ENCODE measurements around the gene AMDHD1. TPM values are rescaled to one million over a fixed set of nuclear protein-coding genes. Genes with fewer than 3 reads are reported as not detected.

The AMDHD1 gene
- total and polyA plus RNA-seq, 2 of the 8 experiments (the other 6 are each of a cell fraction or from before 2014, with no cell fraction given), result 0.14 TPM; not detected in 1

- DNase-seq (ENCODE audit: low read depth in 1 of 2, low spot score in 2 of 2) (no peak), FAIRE-seq (no peak)
- H3K4me1 ChIP-seq (replicated peaks in 1 of 4; ENCODE audit: control insufficient read depth in 3 of 4, insufficient read depth in 4 of 4, low read length in 3 of 4), result peaks cover 0 to 3% (median 0%) of the 10 kb centered on the region in 4 experiments; a peak in 1 of 7 replicates
- no peaks in the 10 kb centered on the region for H3K79me1 ChIP-seq (ENCODE audit: low read depth, low read length)
- no peak overlapping the region for H3K23ac ChIP-seq (ENCODE audit: insufficient read length)
- H2BK5ac ChIP-seq (ENCODE audit: low read depth, low read length), result no peak overlapping the region
- H3K4ac ChIP-seq (replicated peaks; ENCODE audit: insufficient read length, low read depth, low read length), result no peak overlapping the region
- no peak overlapping the region for H3K14ac ChIP-seq (ENCODE audit: insufficient read length)
- no peak overlapping the region for H2BK120ac ChIP-seq (replicated peaks; ENCODE audit: low read depth, low read length)
- H3K27ac ChIP-seq (ENCODE audit: low read depth, low read length), result no peak overlapping the region
- H3K4me2 ChIP-seq (ENCODE audit: insufficient read depth in 1 of 2, low read depth in 2 of 2, low read length in 2 of 2), result no peak overlapping the region
- no peak overlapping the region for H2AK5ac ChIP-seq (ENCODE audit: low read depth, low read length)
- H2BK15ac ChIP-seq (ENCODE audit: low read length), result no peak overlapping the region
- POLR2A ChIA-PET (ENCODE audit: partially characterized antibody), result interaction anchor here (1.6 to 1.7 kb wide), 2 partner anchors 80 to 140 kb away, joined by 4 to 8 read pairs; partner anchors contain the start of gene SNRPF
- H3K18ac ChIP-seq (ENCODE audit: extremely low read depth, low read length), result no peak overlapping the region
- no peak overlapping the region for H3K4me3 ChIP-seq (ENCODE audit: extremely low read depth in 1 of 4, insufficient read depth in 2 of 4, low read depth in 3 of 4, low read length in 4 of 4)
- no peak overlapping the region for H3K56ac ChIP-seq (replicated peaks; ENCODE audit: insufficient read length, low read depth, low read length)
- H3K9me3 ChIP-seq (ENCODE audit: insufficient read depth in 2 of 2, low read depth in 1 of 2, low read length in 1 of 2), result no peaks in the 10 kb centered on the region
- no peaks in the 10 kb centered on the region for H4K20me1 ChIP-seq (replicated peaks in 1 of 2; ENCODE audit: control insufficient read depth in 1 of 2, insufficient read depth in 2 of 2, low read length in 2 of 2)
- no peaks in the 10 kb centered on the region for H3K23me2 ChIP-seq (ENCODE audit: low read depth, low read length)
- H4K5ac ChIP-seq (ENCODE audit: insufficient read length, low read depth, low read length), result no peak overlapping the region
- no peak overlapping the region for H2BK20ac ChIP-seq (ENCODE audit: low read length)
- H3K9ac ChIP-seq (replicated peaks in 1 of 4; ENCODE audit: extremely low read depth in 1 of 4, low read depth in 3 of 4, low read length in 3 of 4), result no peak overlapping the region
- peaks cover 0 to 40% (median 5%) of the 10 kb centered on the region in 4 experiments; a peak in 7 of 8 replicates for H3K36me3 ChIP-seq (ENCODE audit: control insufficient read depth in 2 of 4, insufficient read depth in 4 of 4, low read length in 3 of 4)
- H3K27me3 ChIP-seq (replicated peaks in 1 of 4; ENCODE audit: control insufficient read depth in 3 of 4, extremely low read depth in 1 of 4, insufficient read depth in 3 of 4, low read length in 3 of 4), result no peaks in the 10 kb centered on the region
- TF ChIP-seq SP2 (IDR thresholded peaks at IDR 0.05; ENCODE audit: low read length) (no peak), ATF2 (IDR thresholded peaks at IDR 0.05; ENCODE audit: low read length) (no peak)
- no peaks in the 10 kb centered on the region for H3K79me2 ChIP-seq (ENCODE audit: control insufficient read depth in 1 of 2, insufficient read depth in 2 of 2, low read length in 2 of 2)
- WGBS, 2 experiments (ENCODE audit: extremely low coverage in 1 of 2, insufficient coverage in 1 of 2, insufficient read length in 1 of 2, insufficient replicate concordance in 2 of 2, low coverage in 1 of 2, low lambda C conversion rate in 2 of 2, missing lambda C conversion rate in 1 of 2), result 69% methylated on average over 5 of the region's 5 CpGs; no CpG with 5 or more reads in 1 of the 2 experiments
- CTCF ChIA-PET (ENCODE audit: partially characterized antibody), result interaction anchor here (0.7 to 8.7 kb wide), 28 partner anchors 9 to 436 kb away, joined by 3 to 149 read pairs (median 6); partner anchors contain the start of genes AMDHD1 and CCDC38
- no peak overlapping the region for H4K91ac ChIP-seq (replicated peaks; ENCODE audit: insufficient read length, low read length)
- H4K8ac ChIP-seq (ENCODE audit: extremely low read depth, insufficient read depth, low read length), result no peak overlapping the region
- no peak overlapping the region for H2AFZ ChIP-seq (ENCODE audit: low read length)
- no peak overlapping the region for H2BK12ac ChIP-seq (ENCODE audit: low read depth, low read length)
Observed at GRCh38 chr12:95999484-95999883, 56.4 kb downstream of the AMDHD1 start.
